Liver (tissue), 3 donors: ENCODE data around the gene CA10.

ENCODE experiments used
- ATF3 ChIP-seq: IDR thresholded peaks from 2 replicates; pipeline ENCODE4 v1.6.1; 2016; ENCODE audit warnings: antibody characterized with exemption
- CTCF ChIP-seq: fragments of 150-350 bp; IDR thresholded peaks from 2 replicates; pipeline ENCODE4 v1.5.1; 2017; ENCODE audit warnings: improper control_type of control experiment, low read depth, low read length; ENCODE audit not compliant: missing input control
- EGR1 ChIP-seq, 2 donors: IDR thresholded peaks; 2 replicates each; pipeline ENCODE4 v1.6.1; 2016 to 2018; ENCODE audit warnings: antibody characterized with exemption in 2 of 2, low read depth in 2 of 2
- FOXA1 ChIP-seq: IDR thresholded peaks from 2 replicates; pipeline ENCODE4 v1.6.1; 2016; ENCODE audit warnings: antibody characterized with exemption
- GABPA ChIP-seq, 2 donors: IDR thresholded peaks in 1 of 2; conservative IDR thresholded peaks in 1 of 2; 2 replicates each; pipeline ENCODE4 v1.6.1; 2016; ENCODE audit warnings: antibody characterized with exemption in 2 of 2, mild to moderate bottlenecking in 1 of 2, moderate library complexity in 1 of 2
- JUND ChIP-seq, 2 donors: IDR thresholded peaks; 2 replicates each; pipeline ENCODE4 v1.6.1; 2016; ENCODE audit warnings: antibody characterized with exemption in 2 of 2
- RAD21 ChIP-seq, 2 donors: IDR thresholded peaks; 2 replicates each; pipeline ENCODE4 v1.6.1; 2016; ENCODE audit warnings: antibody characterized with exemption in 2 of 2, mild to moderate bottlenecking in 2 of 2
- SP1 ChIP-seq: IDR thresholded peaks from 2 replicates; pipeline ENCODE4 v1.6.1; 2018; ENCODE audit warnings: antibody characterized with exemption, mild to moderate bottlenecking
- TAF1 ChIP-seq: conservative IDR thresholded peaks from 2 replicates; pipeline ENCODE4 v1.6.1; 2016; ENCODE audit warnings: antibody characterized with exemption, mild to moderate bottlenecking
- YY1 ChIP-seq: IDR thresholded peaks from 2 replicates; pipeline ENCODE4 v1.6.1; 2016; ENCODE audit warnings: antibody characterized with exemption, mild to moderate bottlenecking
- TF ChIP-seq, protein P1 (sequence below): IDR thresholded peaks from 2 replicates; pipeline ENCODE4 v1.6.1; 2016; ENCODE audit warnings: antibody characterized with exemption
- TF ChIP-seq, protein P2 (sequence below): IDR thresholded peaks from 2 replicates; pipeline ENCODE4 v1.6.1; 2016; ENCODE audit warnings: antibody characterized with exemption, mild to moderate bottlenecking
- TF ChIP-seq, protein P3 (sequence below): IDR thresholded peaks from 2 replicates; pipeline ENCODE4 v1.6.1; 2016; ENCODE audit warnings: antibody characterized with exemption
- donor health status: healthy.
- donor health status: healthy.

DNA sequence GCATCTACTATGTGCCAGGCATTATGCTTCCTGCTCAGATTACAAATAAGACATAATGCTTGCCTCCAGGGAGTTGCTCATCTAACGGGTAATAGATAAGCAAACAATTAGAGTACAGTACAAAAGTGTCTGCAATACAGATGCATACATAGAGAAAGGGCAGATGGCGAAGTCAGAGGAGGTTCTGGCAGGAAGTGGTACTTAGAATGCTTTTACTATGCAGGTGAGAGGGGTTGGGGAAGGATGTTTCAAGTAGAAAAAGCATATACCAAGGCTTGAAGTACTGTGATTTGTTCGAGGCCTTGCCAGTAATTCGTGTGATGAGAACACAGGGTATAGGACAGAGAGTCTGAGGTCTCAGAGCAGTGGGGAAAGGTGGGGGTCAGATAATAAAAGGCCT, 548.4 kb downstream of the CA10 start:
- TF ChIP-seq CTCF (no peak), SP1 (no peak), RAD21 (IDR thresholded peaks at IDR 0.05) (no peak), YY1 (no peak), GABPA (IDR thresholded peaks at IDR 0.05 in 1 of 2, conservative IDR thresholded peaks at IDR 0.05 in 1 of 2) (no peak), TAF1 (no peak), FOXA1 (no peak), JUND (IDR thresholded peaks at IDR 0.05) (no peak), EGR1 (IDR thresholded peaks at IDR 0.05; ENCODE audit: low read depth in 2 of 2) (no peak), ATF3 (no peak)
- TF ChIP-seq, protein P1, sequence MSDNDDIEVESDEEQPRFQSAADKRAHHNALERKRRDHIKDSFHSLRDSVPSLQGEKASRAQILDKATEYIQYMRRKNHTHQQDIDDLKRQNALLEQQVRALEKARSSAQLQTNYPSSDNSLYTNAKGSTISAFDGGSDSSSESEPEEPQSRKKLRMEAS, result no peak
- TF ChIP-seq, protein P2, sequence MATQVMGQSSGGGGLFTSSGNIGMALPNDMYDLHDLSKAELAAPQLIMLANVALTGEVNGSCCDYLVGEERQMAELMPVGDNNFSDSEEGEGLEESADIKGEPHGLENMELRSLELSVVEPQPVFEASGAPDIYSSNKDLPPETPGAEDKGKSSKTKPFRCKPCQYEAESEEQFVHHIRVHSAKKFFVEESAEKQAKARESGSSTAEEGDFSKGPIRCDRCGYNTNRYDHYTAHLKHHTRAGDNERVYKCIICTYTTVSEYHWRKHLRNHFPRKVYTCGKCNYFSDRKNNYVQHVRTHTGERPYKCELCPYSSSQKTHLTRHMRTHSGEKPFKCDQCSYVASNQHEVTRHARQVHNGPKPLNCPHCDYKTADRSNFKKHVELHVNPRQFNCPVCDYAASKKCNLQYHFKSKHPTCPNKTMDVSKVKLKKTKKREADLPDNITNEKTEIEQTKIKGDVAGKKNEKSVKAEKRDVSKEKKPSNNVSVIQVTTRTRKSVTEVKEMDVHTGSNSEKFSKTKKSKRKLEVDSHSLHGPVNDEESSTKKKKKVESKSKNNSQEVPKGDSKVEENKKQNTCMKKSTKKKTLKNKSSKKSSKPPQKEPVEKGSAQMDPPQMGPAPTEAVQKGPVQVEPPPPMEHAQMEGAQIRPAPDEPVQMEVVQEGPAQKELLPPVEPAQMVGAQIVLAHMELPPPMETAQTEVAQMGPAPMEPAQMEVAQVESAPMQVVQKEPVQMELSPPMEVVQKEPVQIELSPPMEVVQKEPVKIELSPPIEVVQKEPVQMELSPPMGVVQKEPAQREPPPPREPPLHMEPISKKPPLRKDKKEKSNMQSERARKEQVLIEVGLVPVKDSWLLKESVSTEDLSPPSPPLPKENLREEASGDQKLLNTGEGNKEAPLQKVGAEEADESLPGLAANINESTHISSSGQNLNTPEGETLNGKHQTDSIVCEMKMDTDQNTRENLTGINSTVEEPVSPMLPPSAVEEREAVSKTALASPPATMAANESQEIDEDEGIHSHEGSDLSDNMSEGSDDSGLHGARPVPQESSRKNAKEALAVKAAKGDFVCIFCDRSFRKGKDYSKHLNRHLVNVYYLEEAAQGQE, result no peak
- TF ChIP-seq, protein P3, sequence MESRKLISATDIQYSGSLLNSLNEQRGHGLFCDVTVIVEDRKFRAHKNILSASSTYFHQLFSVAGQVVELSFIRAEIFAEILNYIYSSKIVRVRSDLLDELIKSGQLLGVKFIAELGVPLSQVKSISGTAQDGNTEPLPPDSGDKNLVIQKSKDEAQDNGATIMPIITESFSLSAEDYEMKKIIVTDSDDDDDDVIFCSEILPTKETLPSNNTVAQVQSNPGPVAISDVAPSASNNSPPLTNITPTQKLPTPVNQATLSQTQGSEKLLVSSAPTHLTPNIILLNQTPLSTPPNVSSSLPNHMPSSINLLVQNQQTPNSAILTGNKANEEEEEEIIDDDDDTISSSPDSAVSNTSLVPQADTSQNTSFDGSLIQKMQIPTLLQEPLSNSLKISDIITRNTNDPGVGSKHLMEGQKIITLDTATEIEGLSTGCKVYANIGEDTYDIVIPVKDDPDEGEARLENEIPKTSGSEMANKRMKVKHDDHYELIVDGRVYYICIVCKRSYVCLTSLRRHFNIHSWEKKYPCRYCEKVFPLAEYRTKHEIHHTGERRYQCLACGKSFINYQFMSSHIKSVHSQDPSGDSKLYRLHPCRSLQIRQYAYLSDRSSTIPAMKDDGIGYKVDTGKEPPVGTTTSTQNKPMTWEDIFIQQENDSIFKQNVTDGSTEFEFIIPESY, result no peak
